Measurements from ENCODE around the gene EEIG1. TPM values are rescaled to one million over a fixed set of nuclear protein-coding genes. Genes with fewer than 3 reads are reported as not detected.

Gene EEIG1
- total RNA-seq, 1 experiment from 2014 or later, result 52.3 TPM

- H2AFZ ChIP-seq (ENCODE audit: low read length), result no peak overlapping the region
- TF ChIP-seq CTCF (conservative IDR thresholded peaks at IDR 0.05), result no peak
- Mint-ChIP-seq H3K9me3 (no peaks in the 10 kb centered on the region; a peak in 1 of 5 replicates), H3K27ac (peak overlapping the region in 2 of 3 experiments; percentile 93 to 94; a peak in 4 of 7 replicates), H3K27me3 (ENCODE audit: low read depth) (peaks cover 6% of the 10 kb centered on the region), H3K36me3 (ENCODE audit: insufficient read depth in 1 of 3, low read depth in 3 of 3) (peaks cover 2 to 27% (median 20%) of the 10 kb centered on the region in 3 experiments; a peak in 6 of 7 replicates), H3K4me1 (peaks cover 25 to 36% of the 10 kb centered on the region in 2 experiments), H3K4me3 (peak overlapping the region; percentile 84 to 96)
- H3K14ac ChIP-seq (ENCODE audit: insufficient read depth, low read length), result no peak overlapping the region
- H2BK120ac ChIP-seq (ENCODE audit: low read depth, low read length, poor library complexity, severe bottlenecking), result no peak overlapping the region
- no peaks in the 10 kb centered on the region for H3K9me3 ChIP-seq (ENCODE audit: control insufficient read depth, low read depth, low read length)
- H3K4me1 ChIP-seq (ENCODE audit: insufficient read depth, low read length), result no peaks in the 10 kb centered on the region
- no peak overlapping the region for H2BK20ac ChIP-seq (ENCODE audit: low read depth, low read length, poor library complexity, severe bottlenecking)
- H4K8ac ChIP-seq (replicated peaks; ENCODE audit: insufficient read length, low read depth, low read length), result no peak overlapping the region
- peak overlapping the region; percentile 96 for H3K4me2 ChIP-seq (ENCODE audit: insufficient read depth, insufficient read length, low read length)
- H2BK5ac ChIP-seq (ENCODE audit: insufficient read length, low read length), result no peak overlapping the region
- H3K79me2 ChIP-seq (ENCODE audit: insufficient read depth, low read length), result no peaks in the 10 kb centered on the region
- H3K79me1 ChIP-seq (ENCODE audit: insufficient read depth, low read depth, low read length, poor library complexity, severe bottlenecking), result peaks cover 10% of the 10 kb centered on the region
- peak overlapping the region; percentile 74 for H3K9ac ChIP-seq (ENCODE audit: extremely low read depth, insufficient read length, low read length)
- no peaks in the 10 kb centered on the region for H4K20me1 ChIP-seq (ENCODE audit: control insufficient read depth, insufficient read depth, insufficient read length)
- H4K5ac ChIP-seq (ENCODE audit: insufficient read length, low read depth, low read length), result no peak overlapping the region
- H3K4ac ChIP-seq (ENCODE audit: low read depth, low read length), result no peak overlapping the region
- H3K23me2 ChIP-seq (ENCODE audit: insufficient read length, low read depth, low read length, poor library complexity, severe bottlenecking), result peaks cover 6% of the 10 kb centered on the region
- H4K91ac ChIP-seq (ENCODE audit: insufficient read length, low read depth, low read length), result no peak overlapping the region
- H3K56ac ChIP-seq (ENCODE audit: insufficient read length, low read depth, low read length), result no peak overlapping the region
- no peak overlapping the region for H3T11ph ChIP-seq (ENCODE audit: low read length)
- no peak overlapping the region for H2BK12ac ChIP-seq (ENCODE audit: insufficient read length, low read depth, low read length)
- H3K27me3 ChIP-seq (ENCODE audit: insufficient read depth, low read length), result no peaks in the 10 kb centered on the region
- no peak overlapping the region for H2BK15ac ChIP-seq (ENCODE audit: low read depth, low read length)
- no peak overlapping the region for H2AK5ac ChIP-seq (ENCODE audit: insufficient read length, low read length)
- no peak overlapping the region for H3K27ac ChIP-seq (ENCODE audit: insufficient read length, low read depth, low read length)
- no CpG with 5 or more reads among the region's 7 CpGs for whole genome bisulfite sequencing (ENCODE audit: extremely low coverage, insufficient read length, low lambda C conversion rate)
- H3K18ac ChIP-seq (ENCODE audit: insufficient read length, low read depth, low read length), result no peak overlapping the region
- no peak for DNase-seq
- H3K23ac ChIP-seq (ENCODE audit: insufficient read length, low read depth, low read length), result no peak overlapping the region
These were observed 43.8 kb downstream of the EEIG1 start for GRCh38 chr9:127937056-127937387.

All from H9 (cell line).